Measurements from ENCODE around the gene NPHP3.

The NPHP3 gene

DNA sequence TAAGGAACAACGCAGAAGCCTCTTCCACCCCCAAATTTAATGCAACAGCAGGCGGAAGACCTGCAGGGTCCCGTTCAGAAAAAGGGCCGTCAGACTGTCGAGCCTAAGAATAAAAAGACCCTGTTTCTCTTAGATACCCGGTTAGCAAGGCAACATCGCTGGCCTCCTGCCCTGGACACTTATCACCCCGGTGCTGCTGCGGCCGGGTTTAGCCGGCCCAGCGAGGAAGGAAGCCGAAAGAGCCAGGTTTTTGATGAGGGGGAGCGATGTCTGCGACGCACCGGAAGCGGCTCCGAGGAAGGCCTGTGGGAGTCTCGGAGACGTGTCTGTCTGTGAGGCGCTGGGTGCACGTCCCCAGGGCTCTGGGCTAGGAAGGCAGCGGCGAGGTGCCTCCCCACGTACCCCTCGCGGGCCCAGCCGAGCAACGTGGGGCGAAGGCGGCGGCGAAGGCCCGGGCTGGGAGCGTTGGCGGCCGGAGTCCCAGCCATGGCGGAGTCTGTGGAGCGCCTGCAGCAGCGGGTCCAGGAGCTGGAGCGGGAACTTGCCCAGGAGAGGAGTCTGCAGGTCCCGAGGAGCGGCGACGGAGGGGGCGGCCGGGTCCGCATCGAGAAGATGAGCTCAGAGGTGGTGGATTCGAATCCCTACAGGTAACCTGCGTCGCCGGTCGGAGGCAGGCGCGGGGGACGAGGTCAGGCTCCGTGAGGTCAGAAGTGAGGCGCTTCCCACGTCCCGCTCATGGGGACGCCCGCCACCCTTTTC, 62.0 kb downstream of the NPHP3 start, which contains the start of gene UBA5 (continued):
- TF ChIP-seq ZSCAN23 (tag by site-specific recombination; IDR thresholded peaks at IDR 0.05), result no peak
- TF ChIP-seq GFI1B (tag by site-specific recombination; IDR thresholded peaks at IDR 0.05), result no peak
- no peak for TF ChIP-seq ZNF221 (tag by site-specific recombination; IDR thresholded peaks at IDR 0.05; ENCODE audit: borderline replicate concordance)
- no peak for TF ChIP-seq ZNF19 (tag by site-specific recombination; IDR thresholded peaks at IDR 0.05; ENCODE audit: low read depth)
- TF ChIP-seq ZNF274 (IDR thresholded peaks at IDR 0.05; ENCODE audit: low read length), result no peak
- TF ChIP-seq ZNF274 (tag by site-specific recombination; IDR thresholded peaks at IDR 0.05; ENCODE audit: borderline replicate concordance), result no peak
- TF ChIP-seq ZFHX2 (tag by site-specific recombination; conservative IDR thresholded peaks at IDR 0.05), result peak; percentile 50
- TF ChIP-seq, protein P1, sequence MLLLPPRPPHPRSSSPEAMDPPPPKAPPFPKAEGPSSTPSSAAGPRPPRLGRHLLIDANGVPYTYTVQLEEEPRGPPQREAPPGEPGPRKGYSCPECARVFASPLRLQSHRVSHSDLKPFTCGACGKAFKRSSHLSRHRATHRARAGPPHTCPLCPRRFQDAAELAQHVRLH (tag by site-specific recombination; IDR thresholded peaks at IDR 0.05), result 0 out of 2 replicates have a peak, but pooled peaks have one; percentile 29
- TF ChIP-seq HOXC10 (CRISPR knock-in tag; IDR thresholded peaks at IDR 0.05), result no peak
- TF ChIP-seq ZNF423 (tag by site-specific recombination; IDR thresholded peaks at IDR 0.05), result 0 out of 2 replicates have a peak, but pooled peaks have one; percentile 15
- TF ChIP-seq ZNF707 (tag by site-specific recombination; IDR thresholded peaks at IDR 0.05), result no peak
- no peak for TF ChIP-seq ZNF548 (tag by site-specific recombination; IDR thresholded peaks at IDR 0.05)
- TF ChIP-seq, protein P2, sequence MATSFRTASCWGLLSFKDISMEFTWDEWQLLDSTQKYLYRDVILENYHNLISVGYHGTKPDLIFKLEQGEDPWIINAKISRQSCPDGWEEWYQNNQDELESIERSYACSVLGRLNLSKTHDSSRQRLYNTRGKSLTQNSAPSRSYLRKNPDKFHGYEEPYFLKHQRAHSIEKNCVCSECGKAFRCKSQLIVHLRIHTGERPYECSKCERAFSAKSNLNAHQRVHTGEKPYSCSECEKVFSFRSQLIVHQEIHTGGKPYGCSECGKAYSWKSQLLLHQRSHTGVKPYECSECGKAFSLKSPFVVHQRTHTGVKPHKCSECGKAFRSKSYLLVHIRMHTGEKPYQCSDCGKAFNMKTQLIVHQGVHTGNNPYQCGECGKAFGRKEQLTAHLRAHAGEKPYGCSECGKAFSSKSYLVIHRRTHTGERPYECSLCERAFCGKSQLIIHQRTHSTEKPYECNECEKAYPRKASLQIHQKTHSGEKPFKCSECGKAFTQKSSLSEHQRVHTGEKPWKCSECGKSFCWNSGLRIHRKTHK (tag by site-specific recombination; IDR thresholded peaks at IDR 0.05), result no peak
- no peak for TF ChIP-seq MZF1 (tag by site-specific recombination; IDR thresholded peaks at IDR 0.05; ENCODE audit: borderline replicate concordance)
- TF ChIP-seq, protein P3, sequence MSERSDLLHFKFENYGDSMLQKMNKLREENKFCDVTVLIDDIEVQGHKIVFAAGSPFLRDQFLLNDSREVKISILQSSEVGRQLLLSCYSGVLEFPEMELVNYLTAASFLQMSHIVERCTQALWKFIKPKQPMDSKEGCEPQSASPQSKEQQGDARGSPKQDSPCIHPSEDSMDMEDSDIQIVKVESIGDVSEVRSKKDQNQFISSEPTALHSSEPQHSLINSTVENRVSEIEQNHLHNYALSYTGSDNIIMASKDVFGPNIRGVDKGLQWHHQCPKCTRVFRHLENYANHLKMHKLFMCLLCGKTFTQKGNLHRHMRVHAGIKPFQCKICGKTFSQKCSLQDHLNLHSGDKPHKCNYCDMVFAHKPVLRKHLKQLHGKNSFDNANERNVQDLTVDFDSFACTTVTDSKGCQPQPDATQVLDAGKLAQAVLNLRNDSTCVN (tag by site-specific recombination; optimal IDR thresholded peaks at IDR 0.05), result peak; percentile 52
- no peak for TF ChIP-seq KLF7 (tag by site-specific recombination; IDR thresholded peaks at IDR 0.05; ENCODE audit: borderline replicate concordance)
- TF ChIP-seq ZBTB21 (tag by site-specific recombination; IDR thresholded peaks at IDR 0.05), result no peak
- TF ChIP-seq ZNF623 (tag by site-specific recombination; IDR thresholded peaks at IDR 0.05), result no peak
- TF ChIP-seq ZFP69B (tag by site-specific recombination; IDR thresholded peaks at IDR 0.05), result no peak
- TF ChIP-seq, protein P4, sequence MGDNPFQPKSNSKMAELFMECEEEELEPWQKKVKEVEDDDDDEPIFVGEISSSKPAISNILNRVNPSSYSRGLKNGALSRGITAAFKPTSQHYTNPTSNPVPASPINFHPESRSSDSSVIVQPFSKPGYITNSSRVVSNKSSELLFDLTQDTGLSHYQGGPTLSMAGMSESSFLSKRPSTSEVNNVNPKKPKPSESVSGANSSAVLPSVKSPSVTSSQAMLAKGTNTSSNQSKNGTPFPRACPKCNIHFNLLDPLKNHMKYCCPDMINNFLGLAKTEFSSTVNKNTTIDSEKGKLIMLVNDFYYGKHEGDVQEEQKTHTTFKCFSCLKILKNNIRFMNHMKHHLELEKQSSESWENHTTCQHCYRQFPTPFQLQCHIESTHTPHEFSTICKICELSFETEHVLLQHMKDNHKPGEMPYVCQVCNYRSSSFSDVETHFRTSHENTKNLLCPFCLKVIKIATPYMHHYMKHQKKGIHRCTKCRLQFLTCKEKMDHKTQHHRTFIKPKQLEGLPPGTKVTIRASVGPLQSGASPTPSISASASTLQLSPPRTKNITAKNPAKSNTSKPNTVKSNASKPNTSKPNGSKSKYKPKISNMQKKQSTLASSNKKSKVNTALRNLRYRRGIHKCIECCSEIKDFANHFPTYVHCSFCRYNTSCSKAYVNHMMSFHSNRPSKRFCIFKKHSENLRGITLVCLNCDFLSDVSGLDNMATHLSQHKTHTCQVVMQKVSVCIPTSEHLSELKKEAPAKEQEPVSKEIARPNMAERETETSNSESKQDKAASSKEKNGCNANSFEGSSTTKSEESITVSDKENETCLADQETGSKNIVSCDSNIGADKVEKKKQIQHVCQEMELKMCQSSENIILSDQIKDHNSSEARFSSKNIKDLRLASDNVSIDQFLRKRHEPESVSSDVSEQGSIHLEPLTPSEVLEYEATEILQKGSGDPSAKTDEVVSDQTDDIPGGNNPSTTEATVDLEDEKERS (tag by site-specific recombination; IDR thresholded peaks at IDR 0.05), result no peak
- peak; percentile 26; the same call in 1 of the 2 replicates for TF ChIP-seq EGR2 (tag by site-specific recombination; IDR thresholded peaks at IDR 0.05; ENCODE audit: low read depth)
- TF ChIP-seq, protein P5, sequence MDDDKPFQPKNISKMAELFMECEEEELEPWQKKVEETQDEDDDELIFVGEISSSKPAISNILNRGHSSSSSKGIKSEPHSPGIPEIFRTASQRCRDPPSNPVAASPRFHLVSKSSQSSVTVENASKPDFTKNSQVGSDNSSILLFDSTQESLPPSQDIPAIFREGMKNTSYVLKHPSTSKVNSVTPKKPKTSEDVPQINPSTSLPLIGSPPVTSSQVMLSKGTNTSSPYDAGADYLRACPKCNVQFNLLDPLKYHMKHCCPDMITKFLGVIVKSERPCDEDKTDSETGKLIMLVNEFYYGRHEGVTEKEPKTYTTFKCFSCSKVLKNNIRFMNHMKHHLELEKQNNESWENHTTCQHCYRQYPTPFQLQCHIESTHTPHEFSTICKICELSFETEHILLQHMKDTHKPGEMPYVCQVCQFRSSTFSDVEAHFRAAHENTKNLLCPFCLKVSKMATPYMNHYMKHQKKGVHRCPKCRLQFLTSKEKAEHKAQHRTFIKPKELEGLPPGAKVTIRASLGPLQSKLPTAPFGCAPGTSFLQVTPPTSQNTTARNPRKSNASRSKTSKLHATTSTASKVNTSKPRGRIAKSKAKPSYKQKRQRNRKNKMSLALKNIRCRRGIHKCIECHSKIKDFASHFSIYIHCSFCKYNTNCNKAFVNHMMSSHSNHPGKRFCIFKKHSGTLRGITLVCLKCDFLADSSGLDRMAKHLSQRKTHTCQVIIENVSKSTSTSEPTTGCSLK (tag by site-specific recombination; IDR thresholded peaks at IDR 0.05), result no peak
- no peak for TF ChIP-seq SP2 (tag by site-specific recombination; IDR thresholded peaks at IDR 0.05)
- 0 out of 2 replicates have a peak, but pooled peaks have one; percentile 8 for TF ChIP-seq ZNF629 (tag by site-specific recombination; IDR thresholded peaks at IDR 0.05)
- TF ChIP-seq, protein P6, sequence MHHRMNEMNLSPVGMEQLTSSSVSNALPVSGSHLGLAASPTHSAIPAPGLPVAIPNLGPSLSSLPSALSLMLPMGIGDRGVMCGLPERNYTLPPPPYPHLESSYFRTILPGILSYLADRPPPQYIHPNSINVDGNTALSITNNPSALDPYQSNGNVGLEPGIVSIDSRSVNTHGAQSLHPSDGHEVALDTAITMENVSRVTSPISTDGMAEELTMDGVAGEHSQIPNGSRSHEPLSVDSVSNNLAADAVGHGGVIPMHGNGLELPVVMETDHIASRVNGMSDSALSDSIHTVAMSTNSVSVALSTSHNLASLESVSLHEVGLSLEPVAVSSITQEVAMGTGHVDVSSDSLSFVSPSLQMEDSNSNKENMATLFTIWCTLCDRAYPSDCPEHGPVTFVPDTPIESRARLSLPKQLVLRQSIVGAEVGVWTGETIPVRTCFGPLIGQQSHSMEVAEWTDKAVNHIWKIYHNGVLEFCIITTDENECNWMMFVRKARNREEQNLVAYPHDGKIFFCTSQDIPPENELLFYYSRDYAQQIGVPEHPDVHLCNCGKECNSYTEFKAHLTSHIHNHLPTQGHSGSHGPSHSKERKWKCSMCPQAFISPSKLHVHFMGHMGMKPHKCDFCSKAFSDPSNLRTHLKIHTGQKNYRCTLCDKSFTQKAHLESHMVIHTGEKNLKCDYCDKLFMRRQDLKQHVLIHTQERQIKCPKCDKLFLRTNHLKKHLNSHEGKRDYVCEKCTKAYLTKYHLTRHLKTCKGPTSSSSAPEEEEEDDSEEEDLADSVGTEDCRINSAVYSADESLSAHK (tag by site-specific recombination; IDR thresholded peaks at IDR 0.05), result no peak
- no peak for TF ChIP-seq ZNF555 (tag by site-specific recombination; conservative IDR thresholded peaks at IDR 0.05)
- TF ChIP-seq ZNF416 (tag by site-specific recombination; IDR thresholded peaks at IDR 0.05), result no peak
- TF ChIP-seq KLF1 (tag by site-specific recombination; IDR thresholded peaks at IDR 0.05), result no peak
- TF ChIP-seq ZNF521 (tag by site-specific recombination; IDR thresholded peaks at IDR 0.05), result no peak
- no peak for TF ChIP-seq ZNF843 (tag by site-specific recombination; IDR thresholded peaks at IDR 0.05)
